OCI-LY1 (cell line): ENCODE measurements around the gene GALNT10.

Experiments
- H2AFZ ChIP-seq: fragments of 200-600 bp; sonication (generic), shearing (Covaris generic); 2 replicates; pipeline ENCODE4 v1.6.0; 2014; ENCODE audit warnings: antibody characterized with exemption, mild to moderate bottlenecking, low read length
- H3F3A ChIP-seq: fragments of 200-600 bp; sonication (generic), shearing (Covaris generic); 2 replicates; pipeline ENCODE4 v1.6.0; 2014; ENCODE audit warnings: mild to moderate bottlenecking, antibody characterized with exemption, low read length, moderate library complexity; ENCODE audit not compliant: insufficient read depth
- H3K27ac ChIP-seq: fragments of 200-600 bp; sonication (generic); 2 replicates; pipeline ENCODE4 v1.5.1; 2014; ENCODE audit warnings: low read length, mixed run types, mild to moderate bottlenecking, low read depth; ENCODE audit not compliant: poor library complexity, severe bottlenecking
- H3K27me3 ChIP-seq: fragments of 200-600 bp; sonication (generic); 2 replicates; pipeline ENCODE4 v1.6.0; 2014; ENCODE audit warnings: antibody characterized with exemption, mild to moderate bottlenecking, low read length, moderate library complexity; ENCODE audit not compliant: insufficient read depth
- H3K36me3 ChIP-seq: fragments of 200-600 bp; sonication (generic); 2 replicates; pipeline ENCODE4 v1.6.1; 2014; ENCODE audit warnings: mild to moderate bottlenecking, antibody characterized with exemption, low read length, moderate library complexity, mixed read lengths; ENCODE audit not compliant: insufficient read depth
- H3K4me1 ChIP-seq: fragments of 200-600 bp; sonication (generic); 2 replicates; pipeline ENCODE4 v1.5.1; 2014; ENCODE audit warnings: mild to moderate bottlenecking, low read length, moderate library complexity; ENCODE audit not compliant: insufficient read depth, severe bottlenecking
- H3K4me2 ChIP-seq: fragments of 200-600 bp; sonication (generic), shearing (Covaris generic); 2 replicates; pipeline ENCODE4 v1.6.1; 2014; ENCODE audit warnings: low read length
- H3K4me3 ChIP-seq: fragments of 200-600 bp; sonication (generic); 2 replicates; pipeline ENCODE4 v1.5.1; 2014; ENCODE audit warnings: low read length, low read depth, mild to moderate bottlenecking, mixed read lengths; ENCODE audit not compliant: poor library complexity, severe bottlenecking
- H3K79me2 ChIP-seq: fragments of 200-600 bp; shearing (Covaris generic); 2 replicates; pipeline ENCODE4 v1.6.1; 2016; ENCODE audit warnings: mixed run types, low read length, mixed read lengths; ENCODE audit not compliant: insufficient read depth
- H3K9ac ChIP-seq: fragments of 200-600 bp; sonication (generic), shearing (Covaris generic); 2 replicates; pipeline ENCODE4 v1.6.1; 2014; ENCODE audit warnings: mild to moderate bottlenecking, low read length, mixed read lengths
- H3K9me2 ChIP-seq: fragments of 200-600 bp; sonication (generic), shearing (Covaris generic); 2 replicates; pipeline ENCODE4 v1.6.1; 2014; ENCODE audit warnings: low read depth, mild to moderate bottlenecking, low read length, mixed read lengths
- H3K9me3 ChIP-seq: fragments of 200-600 bp; shearing (Covaris generic); 2 replicates; pipeline ENCODE4 v1.6.1; 2014; ENCODE audit warnings: low read length, mixed read lengths
- H4K20me1 ChIP-seq: fragments of 200-600 bp; sonication (generic), shearing (Covaris generic); 2 replicates; pipeline ENCODE4 v1.6.0; 2016; ENCODE audit warnings: mild to moderate bottlenecking, low read length; ENCODE audit not compliant: insufficient read depth
- CTCF ChIP-seq: fragments of 200-600 bp; sonication (generic), shearing (Covaris generic); IDR thresholded peaks from 2 replicates; pipeline ENCODE4 v1.5.1; 2017; ENCODE audit warnings: mild to moderate bottlenecking, antibody characterized with exemption, low read length, moderate library complexity, mixed read lengths
- EZH2 ChIP-seq: fragments of 200-600 bp; sonication (generic), shearing (Covaris generic); IDR thresholded peaks from 2 replicates; pipeline ENCODE4 v1.8.0; 2017; ENCODE audit warnings: borderline replicate concordance, mixed run types, mild to moderate bottlenecking, antibody characterized with exemption, low read length, moderate library complexity, mixed read lengths

Gene GALNT10

GRCh38 chr5:154386952-154387629 lies 196.6 kb downstream of the GALNT10 start:
- Histone ChIP-seq H3K9ac (no peak overlapping the region), H2AFZ (no peak overlapping the region), H3F3A (no peaks in the 10 kb centered on the region), H3K9me2 (no peaks in the 10 kb centered on the region), H3K79me2 (no peaks in the 10 kb centered on the region), H3K4me1 (peaks cover 10% of the 10 kb centered on the region), H3K27ac (no peak overlapping the region), H3K9me3 (no peaks in the 10 kb centered on the region), H3K27me3 (no peaks in the 10 kb centered on the region), H3K36me3 (no peaks in the 10 kb centered on the region), H3K4me3 (no peak overlapping the region), H4K20me1 (no peaks in the 10 kb centered on the region), H3K4me2 (no peak overlapping the region)
- no peak for TF ChIP-seq EZH2
- no peak for TF ChIP-seq CTCF

- TF ChIP-seq EZH2 (no peak), CTCF (no peak)
- H3K4me2 ChIP-seq = no peak overlapping the region
- no peaks in the 10 kb centered on the region for H3K79me2 ChIP-seq
- H2AFZ ChIP-seq = no peak overlapping the region
- no peaks in the 10 kb centered on the region for H3F3A ChIP-seq
- no peak overlapping the region for H3K27ac ChIP-seq
- no peaks in the 10 kb centered on the region for H3K9me2 ChIP-seq
- no peaks in the 10 kb centered on the region for H4K20me1 ChIP-seq
- no peak overlapping the region for H3K9ac ChIP-seq
- no peaks in the 10 kb centered on the region; the same call in 1 of the 2 replicates for H3K36me3 ChIP-seq
- no peak overlapping the region for H3K4me3 ChIP-seq
- H3K9me3 ChIP-seq = no peaks in the 10 kb centered on the region
- no peaks in the 10 kb centered on the region for H3K27me3 ChIP-seq
- H3K4me1 ChIP-seq = peaks cover 10% of the 10 kb centered on the region
These were observed 198.3 kb downstream of the GALNT10 start for GRCh38 chr5:154388842-154389241.

GRCh38 chr5:154390096-154390495 lies 199.6 kb downstream of the GALNT10 start:
- Histone ChIP-seq H3K27me3 (no peaks in the 10 kb centered on the region), H3F3A (no peaks in the 10 kb centered on the region), H3K27ac (no peak overlapping the region), H3K4me2 (no peak overlapping the region), H3K9me2 (no peaks in the 10 kb centered on the region), H3K4me3 (no peak overlapping the region), H3K36me3 (no peaks in the 10 kb centered on the region; the same call in 1 of the 2 replicates), H3K9ac (no peak overlapping the region), H3K4me1 (peaks cover 4% of the 10 kb centered on the region), H2AFZ (no peak overlapping the region), H3K9me3 (no peaks in the 10 kb centered on the region), H3K79me2 (no peaks in the 10 kb centered on the region), H4K20me1 (no peaks in the 10 kb centered on the region)
- TF ChIP-seq EZH2 (no peak), CTCF (no peak)
